Measurements from ENCODE around the gene GALNT7. TPM values are rescaled to one million over a fixed set of nuclear protein-coding genes. Genes with fewer than 3 reads are reported as not detected.

Gene GALNT7
- total RNA-seq, 1 donor from 2014 or later, result 24.7 TPM

GRCh38 chr4:173259310-173259709 lies 90.7 kb downstream of the GALNT7 start:
- H3K27me3 ChIP-seq (ENCODE audit: control insufficient read depth, insufficient read depth, low read length), result no peaks in the 10 kb centered on the region
- FAIRE-seq, result no peak
- no peaks in the 10 kb centered on the region for H3K36me3 ChIP-seq (ENCODE audit: control insufficient read depth, insufficient read depth, low read length)
- TF ChIP-seq, protein P1, sequence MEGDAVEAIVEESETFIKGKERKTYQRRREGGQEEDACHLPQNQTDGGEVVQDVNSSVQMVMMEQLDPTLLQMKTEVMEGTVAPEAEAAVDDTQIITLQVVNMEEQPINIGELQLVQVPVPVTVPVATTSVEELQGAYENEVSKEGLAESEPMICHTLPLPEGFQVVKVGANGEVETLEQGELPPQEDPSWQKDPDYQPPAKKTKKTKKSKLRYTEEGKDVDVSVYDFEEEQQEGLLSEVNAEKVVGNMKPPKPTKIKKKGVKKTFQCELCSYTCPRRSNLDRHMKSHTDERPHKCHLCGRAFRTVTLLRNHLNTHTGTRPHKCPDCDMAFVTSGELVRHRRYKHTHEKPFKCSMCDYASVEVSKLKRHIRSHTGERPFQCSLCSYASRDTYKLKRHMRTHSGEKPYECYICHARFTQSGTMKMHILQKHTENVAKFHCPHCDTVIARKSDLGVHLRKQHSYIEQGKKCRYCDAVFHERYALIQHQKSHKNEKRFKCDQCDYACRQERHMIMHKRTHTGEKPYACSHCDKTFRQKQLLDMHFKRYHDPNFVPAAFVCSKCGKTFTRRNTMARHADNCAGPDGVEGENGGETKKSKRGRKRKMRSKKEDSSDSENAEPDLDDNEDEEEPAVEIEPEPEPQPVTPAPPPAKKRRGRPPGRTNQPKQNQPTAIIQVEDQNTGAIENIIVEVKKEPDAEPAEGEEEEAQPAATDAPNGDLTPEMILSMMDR (IDR thresholded peaks at IDR 0.05; ENCODE audit: insufficient read depth, low read length, severe bottlenecking), result no peak
- H3K4me3 ChIP-seq (ENCODE audit: low read depth, low read length), result no peak overlapping the region
- no peak for DNase-seq (ENCODE audit: low read depth)

GRCh38 chr4:173261052-173261451 lies 92.4 kb downstream of the GALNT7 start:
- Histone ChIP-seq H3K4me3 (ENCODE audit: low read depth, low read length) (no peak overlapping the region), H3K36me3 (ENCODE audit: control insufficient read depth, insufficient read depth, low read length) (no peaks in the 10 kb centered on the region), H3K27me3 (ENCODE audit: control insufficient read depth, insufficient read depth, low read length) (no peaks in the 10 kb centered on the region)
- TF ChIP-seq, protein P1 (IDR thresholded peaks at IDR 0.05; ENCODE audit: insufficient read depth, low read length, severe bottlenecking), result no peak
- no peak for FAIRE-seq
- no peak for DNase-seq (ENCODE audit: low read depth)

- TF ChIP-seq, protein P1 (IDR thresholded peaks at IDR 0.05; ENCODE audit: insufficient read depth, low read length, severe bottlenecking), result no peak
- FAIRE-seq, result no peak
- Histone ChIP-seq H3K27me3 (ENCODE audit: control insufficient read depth, insufficient read depth, low read length) (no peaks in the 10 kb centered on the region), H3K36me3 (ENCODE audit: control insufficient read depth, insufficient read depth, low read length) (no peaks in the 10 kb centered on the region), H3K4me3 (ENCODE audit: low read depth, low read length) (no peak overlapping the region)
- no peak for DNase-seq (ENCODE audit: low read depth)
Measured at GRCh38 chr4:173262375-173262774, 93.8 kb downstream of the GALNT7 start.

- FAIRE-seq (no peak), DNase-seq (ENCODE audit: low read depth) (no peak)
- Histone ChIP-seq H3K27me3 (ENCODE audit: control insufficient read depth, insufficient read depth, low read length) (no peaks in the 10 kb centered on the region), H3K36me3 (ENCODE audit: control insufficient read depth, insufficient read depth, low read length) (no peaks in the 10 kb centered on the region), H3K4me3 (ENCODE audit: low read depth, low read length) (no peak overlapping the region)
- TF ChIP-seq, protein P1 (IDR thresholded peaks at IDR 0.05; ENCODE audit: insufficient read depth, low read length, severe bottlenecking), result no peak
Measured at GRCh38 chr4:173264245-173264644, 95.6 kb downstream of the GALNT7 start.

GRCh38 chr4:173264684-173265185 lies 96.1 kb downstream of the GALNT7 start:
- Histone ChIP-seq H3K36me3 (ENCODE audit: control insufficient read depth, insufficient read depth, low read length) (no peaks in the 10 kb centered on the region), H3K4me3 (ENCODE audit: low read depth, low read length) (no peak overlapping the region), H3K27me3 (ENCODE audit: control insufficient read depth, insufficient read depth, low read length) (no peaks in the 10 kb centered on the region)
- FAIRE-seq (no peak), DNase-seq (ENCODE audit: low read depth) (no peak)
- TF ChIP-seq, protein P1 (IDR thresholded peaks at IDR 0.05; ENCODE audit: insufficient read depth, low read length, severe bottlenecking), result no peak

DNA sequence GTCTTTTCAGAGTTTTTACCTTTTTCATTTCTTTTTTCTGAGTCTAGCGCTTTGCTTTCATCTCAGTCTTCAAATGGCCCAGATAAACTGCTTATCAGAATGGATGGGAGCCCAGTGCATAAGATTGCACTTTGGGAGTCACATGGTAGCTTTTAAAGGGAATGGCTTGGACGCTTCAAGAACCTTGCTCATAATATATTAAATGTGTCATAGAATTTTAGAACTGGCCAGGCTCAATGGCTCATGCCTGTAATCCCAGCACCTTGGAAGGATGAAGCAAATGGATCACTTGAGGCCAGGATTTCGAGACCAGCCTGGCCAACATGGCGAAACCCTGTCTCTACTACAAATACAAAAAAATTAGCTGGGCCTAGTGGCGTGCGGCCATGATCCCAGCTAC lies 97.1 kb downstream of the GALNT7 start:
- Histone ChIP-seq H3K36me3 (ENCODE audit: control insufficient read depth, insufficient read depth, low read length) (no peaks in the 10 kb centered on the region), H3K27me3 (ENCODE audit: control insufficient read depth, insufficient read depth, low read length) (no peaks in the 10 kb centered on the region), H3K4me3 (ENCODE audit: low read depth, low read length) (no peak overlapping the region)
- TF ChIP-seq, protein P1 (IDR thresholded peaks at IDR 0.05; ENCODE audit: insufficient read depth, low read length, severe bottlenecking), result no peak
- no peak for FAIRE-seq
- no peak for DNase-seq (ENCODE audit: low read depth)

Data from bronchial epithelial cell (primary cell).